Measurements from ENCODE around the gene LOXL1.

Gene LOXL1

DNA sequence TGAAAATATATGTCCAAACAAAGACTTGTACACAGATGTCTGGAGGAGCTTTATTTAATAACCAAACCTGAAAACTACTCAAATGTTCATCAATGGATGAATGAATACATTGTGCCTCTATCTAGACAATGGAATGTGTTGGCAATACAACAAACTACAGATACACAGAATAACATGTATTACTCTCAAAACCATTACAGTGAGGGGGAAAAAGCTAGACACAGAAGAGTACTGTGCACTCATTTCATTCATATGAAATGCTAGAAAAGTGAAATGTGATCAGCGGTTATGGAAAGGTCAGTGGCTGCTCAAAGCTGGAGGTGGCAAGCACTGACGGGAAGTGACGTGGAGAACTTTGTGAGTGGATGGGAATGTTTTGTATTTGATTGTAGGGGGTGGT, 52.6 kb downstream of the LOXL1 start:
- DNase-seq (ENCODE audit: low spot score), result no peak

DNA sequence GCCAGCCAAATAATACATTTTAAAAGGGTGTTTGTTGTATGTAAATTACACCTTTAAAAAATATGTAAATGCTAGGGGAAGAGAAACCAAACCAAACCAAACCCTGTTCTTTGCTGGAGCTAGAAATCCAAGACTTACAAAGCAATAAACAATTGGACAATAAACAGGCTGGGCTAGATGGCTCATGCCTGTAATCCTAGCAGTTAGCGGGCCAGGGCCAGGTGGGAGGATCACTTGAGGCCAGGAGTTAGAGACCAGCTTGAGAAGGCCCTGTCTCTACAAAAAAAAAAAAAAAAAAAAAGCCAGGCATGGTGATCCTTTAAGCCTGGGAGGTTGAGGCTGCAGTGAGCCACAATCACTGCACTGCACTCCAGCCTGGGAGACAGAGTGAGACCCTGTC, 53.4 kb downstream of the LOXL1 start:
- DNase-seq (ENCODE audit: low spot score), result no peak

DNA sequence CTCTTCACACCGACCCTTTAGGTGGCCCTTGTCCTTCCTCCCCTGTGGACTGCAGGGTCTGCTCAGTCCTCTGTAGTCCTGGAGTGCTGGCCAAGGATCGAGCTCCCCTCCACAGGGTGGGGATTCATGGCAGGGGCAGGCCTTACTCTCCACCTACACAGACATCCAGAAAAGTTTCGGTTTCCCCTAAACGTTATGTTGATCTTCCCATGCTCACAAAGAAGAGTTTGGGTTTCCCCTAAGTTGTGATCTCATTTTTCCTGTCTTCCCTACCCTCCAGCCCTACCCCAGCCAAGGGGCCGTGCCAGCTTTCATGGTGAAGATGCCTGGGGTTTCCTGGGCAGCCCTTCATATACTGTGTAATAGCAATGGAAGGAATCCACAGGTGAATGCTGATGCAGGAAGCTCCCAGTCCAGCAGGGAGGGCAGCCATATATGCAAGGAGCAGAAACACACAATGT, 55.5 kb downstream of the LOXL1 start:
- no peak for DNase-seq (ENCODE audit: low spot score)

DNA sequence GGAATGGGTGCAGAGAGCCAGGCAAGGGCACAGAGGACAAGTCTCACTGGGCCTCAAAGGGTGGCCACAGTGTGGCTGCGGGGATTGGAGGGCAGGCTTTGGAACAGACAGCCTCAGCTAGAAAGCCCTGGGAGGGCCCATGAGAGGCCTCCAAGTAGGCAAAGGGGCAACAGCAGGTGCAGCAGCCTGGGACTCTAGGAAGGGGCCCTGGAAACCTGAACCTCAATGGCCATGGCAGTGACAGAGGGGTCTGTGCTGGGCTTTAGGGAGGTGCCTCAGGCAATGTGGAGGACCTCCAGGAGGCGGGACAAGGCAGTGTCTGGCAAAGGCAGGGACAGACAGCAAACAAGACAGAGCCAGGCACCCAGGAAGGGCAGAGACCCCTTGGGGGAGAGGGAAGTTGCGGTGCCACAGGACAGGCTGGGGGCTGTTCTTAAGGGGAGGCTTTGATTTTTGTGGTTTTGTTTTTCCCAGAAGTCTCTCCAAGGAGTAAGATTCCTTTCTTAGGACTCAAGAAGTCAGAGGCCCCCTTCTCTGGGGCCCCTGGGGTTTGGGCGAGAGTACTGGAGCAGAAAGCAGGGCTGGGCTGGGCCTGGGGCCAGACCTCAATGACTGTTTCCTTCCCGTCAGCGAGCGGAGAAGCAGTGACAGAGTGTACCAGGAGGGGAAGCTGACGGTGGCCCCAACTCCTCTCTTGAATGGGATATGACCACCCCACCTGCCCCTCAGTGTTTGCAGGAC, 56.1 kb downstream of the LOXL1 start:
- peak; percentile 49 for DNase-seq (ENCODE audit: low spot score)

DNA sequence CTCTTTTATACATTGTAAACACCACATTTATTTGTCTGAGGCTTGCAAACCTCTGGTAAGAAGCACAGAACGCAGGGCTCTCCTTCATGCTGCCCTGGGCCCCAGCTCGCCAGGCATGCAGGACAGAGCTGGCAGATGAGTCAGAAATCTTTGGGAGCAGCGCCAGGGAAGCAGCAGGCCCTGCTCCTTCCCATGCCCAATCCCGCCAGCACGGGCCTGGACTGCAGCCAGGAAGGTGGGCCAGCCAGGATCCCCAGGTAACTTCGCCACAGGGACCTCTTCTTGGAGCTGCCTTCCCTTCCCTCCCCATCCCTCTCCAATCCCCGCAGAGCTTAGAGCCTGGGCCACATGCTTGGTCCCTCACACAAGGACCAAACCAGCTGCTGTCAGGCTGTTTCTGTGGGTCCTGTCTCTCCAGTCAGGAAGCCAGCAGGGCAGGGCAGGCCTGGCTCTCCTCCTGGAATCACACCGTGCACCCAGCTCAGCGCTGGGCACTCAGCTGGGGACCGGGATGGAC, 57.0 kb downstream of the LOXL1 start:
- no peak for DNase-seq (ENCODE audit: low spot score)

DNA sequence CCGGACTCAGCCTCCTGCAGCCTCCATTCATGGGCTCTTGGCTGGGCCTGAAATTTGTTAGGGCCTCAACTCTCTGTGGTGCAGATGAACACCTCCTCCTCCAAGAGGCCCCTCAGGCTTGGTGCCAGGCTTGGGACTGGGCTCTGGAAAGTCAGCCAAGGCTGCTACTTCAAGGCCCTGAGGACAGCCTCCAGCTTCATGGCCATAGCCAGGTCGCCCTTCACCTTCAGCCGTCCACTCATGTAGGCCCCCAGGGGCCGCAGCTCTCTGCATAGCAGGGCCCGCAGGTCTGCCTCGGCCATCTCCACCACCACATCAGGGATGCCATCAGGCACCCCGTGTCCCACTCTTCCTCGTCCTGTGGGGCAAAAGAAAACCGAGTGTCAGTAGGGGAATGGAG, 57.5 kb downstream of the LOXL1 start:
- no peak for DNase-seq (ENCODE audit: low spot score)

DNA sequence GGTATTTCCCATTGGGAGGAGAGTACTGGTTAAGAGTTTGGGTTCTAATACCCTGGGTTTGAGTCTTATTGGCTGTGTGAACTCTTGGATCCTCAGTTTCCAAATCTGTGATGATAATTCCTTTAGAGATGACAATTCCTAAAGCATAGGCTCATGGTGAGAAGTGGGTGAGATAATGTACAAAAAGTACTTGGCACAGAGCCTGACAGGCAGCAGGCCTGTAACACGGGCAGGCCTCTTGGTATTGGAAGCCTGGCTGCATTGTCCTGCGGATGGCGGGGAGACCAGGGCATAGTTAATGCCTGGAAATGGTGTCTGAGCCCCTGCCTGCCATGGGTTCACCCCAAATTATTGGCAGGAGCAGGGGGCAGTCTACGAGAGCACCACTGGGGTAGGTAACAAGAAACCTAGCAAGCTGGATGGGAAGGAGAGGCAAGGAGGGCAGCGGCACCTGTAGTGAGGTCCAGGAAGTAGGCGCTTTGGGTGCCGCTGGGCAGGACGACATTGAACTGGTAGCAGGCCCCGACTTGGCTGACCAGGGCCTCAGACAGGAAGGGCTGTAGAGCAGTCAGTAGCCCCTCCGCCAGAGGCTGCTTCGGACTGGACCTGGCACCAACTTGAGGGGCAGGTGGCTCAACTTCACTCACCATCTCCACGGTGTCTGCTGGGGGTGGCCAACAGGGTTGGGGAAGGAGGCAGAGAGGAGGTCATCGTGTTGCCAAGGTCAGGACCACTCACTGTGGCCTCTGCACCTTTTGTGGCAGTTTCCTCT, 58.1 kb downstream of the LOXL1 start:
- DNase-seq (ENCODE audit: low spot score), result no peak

DNA sequence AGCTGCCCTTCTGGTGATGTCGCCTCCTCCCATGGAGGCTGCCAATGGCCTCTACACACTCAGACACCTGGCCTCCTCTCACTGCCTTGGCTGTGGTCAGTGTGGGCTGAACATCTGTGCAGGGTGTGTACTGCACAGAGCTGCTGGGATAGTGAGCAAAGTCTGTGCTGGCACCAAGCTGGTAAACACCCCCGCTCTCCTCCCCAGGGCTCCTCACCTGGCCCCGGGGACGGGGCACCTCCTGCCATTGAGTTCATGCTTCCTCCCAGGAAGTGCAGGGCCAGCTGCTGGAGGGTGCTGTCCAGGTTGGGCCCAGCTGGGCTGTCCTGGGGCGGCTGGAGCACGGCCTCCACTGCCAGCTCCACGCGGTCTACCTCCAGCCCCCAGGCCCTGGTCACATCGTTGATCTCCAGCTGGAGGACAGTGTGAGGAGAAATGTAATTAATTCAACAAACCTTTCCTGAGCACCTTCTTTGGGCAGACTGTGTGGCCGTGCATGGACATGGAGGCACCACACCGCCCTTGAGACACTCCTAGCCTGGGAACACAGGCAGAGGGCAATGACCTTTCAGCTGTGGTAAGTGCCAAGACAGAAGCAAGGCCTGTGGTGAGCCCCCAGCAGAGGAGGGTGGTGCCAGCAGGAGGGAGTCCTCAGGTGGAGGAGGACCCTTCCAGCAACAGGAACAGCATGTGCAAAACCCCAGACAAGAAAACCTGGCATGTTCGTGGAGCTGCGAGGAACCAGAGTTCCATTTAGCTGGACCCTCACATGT, 59.0 kb downstream of the LOXL1 start:
- DNase-seq (ENCODE audit: low spot score), result no peak

DNA sequence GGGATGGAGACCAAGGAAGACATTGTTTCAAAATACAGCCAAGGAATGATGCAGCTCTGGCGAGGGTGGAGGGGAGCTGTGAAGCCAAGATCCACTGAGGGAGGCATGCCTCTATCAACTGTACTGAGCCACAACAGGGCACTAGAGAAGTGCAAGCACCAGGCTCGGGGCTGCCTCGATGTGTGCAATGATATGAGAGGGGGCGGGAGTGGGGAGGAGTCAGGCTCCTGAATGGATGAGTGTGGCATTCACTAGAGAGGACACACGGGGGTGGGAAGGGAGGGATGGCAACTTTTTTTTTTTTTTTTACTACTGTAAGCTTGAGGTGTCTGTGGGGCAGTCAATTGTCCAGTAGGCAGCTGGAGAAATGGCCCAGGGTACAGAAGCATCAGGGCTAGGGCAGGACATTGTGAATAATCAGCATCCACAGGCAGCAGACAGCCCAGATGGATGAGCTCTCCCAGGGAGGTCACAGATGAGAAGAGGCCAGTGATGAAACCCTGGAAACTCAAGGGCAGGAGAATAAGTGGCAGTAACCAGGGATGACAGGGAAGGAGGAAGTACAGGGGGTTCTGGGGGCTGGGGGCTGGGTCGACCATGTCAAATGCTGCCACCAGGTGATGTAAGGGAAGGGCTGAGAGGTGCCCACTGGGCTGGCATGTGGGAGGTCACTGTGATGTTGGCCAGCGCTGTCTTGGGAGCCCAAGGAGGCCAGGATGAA, 60.0 kb downstream of the LOXL1 start:
- DNase-seq (ENCODE audit: low spot score), result no peak

DNA sequence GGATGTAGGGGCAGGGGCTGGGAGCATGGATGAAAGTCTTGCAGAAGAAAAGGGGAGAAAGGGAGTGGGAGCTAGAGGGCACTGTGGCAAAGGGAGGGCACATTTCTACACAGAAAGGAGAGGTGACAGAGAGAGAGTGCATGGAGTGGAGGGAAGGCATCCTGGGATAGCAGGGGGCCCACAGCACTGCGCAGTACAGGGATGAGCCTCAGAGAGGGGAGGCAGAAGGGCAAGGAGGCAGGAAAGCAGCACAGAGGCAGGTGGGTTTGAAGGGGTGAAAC, 60.5 kb downstream of the LOXL1 start:
- no peak for DNase-seq (ENCODE audit: low spot score)

DNA sequence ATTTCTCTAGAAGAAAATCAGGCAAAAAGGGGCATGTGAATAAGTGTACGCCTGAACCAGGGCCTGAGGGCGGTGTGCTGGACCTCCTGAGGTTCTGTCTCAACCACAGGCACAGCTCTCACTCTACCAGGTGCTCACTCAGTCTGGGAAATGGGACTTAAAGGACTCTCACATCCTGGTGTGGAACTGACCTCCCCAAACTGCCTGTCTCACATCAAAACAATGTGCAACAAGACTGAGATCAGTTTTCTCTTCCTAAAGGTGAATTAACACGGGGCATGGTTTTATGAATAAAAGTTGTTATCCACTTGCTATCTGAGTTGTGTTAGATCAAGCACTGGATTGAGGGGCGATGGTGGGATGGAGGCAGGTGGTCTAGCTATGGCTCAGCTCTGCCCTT, 61.0 kb downstream of the LOXL1 start:
- no peak for DNase-seq (ENCODE audit: low spot score)

DNA sequence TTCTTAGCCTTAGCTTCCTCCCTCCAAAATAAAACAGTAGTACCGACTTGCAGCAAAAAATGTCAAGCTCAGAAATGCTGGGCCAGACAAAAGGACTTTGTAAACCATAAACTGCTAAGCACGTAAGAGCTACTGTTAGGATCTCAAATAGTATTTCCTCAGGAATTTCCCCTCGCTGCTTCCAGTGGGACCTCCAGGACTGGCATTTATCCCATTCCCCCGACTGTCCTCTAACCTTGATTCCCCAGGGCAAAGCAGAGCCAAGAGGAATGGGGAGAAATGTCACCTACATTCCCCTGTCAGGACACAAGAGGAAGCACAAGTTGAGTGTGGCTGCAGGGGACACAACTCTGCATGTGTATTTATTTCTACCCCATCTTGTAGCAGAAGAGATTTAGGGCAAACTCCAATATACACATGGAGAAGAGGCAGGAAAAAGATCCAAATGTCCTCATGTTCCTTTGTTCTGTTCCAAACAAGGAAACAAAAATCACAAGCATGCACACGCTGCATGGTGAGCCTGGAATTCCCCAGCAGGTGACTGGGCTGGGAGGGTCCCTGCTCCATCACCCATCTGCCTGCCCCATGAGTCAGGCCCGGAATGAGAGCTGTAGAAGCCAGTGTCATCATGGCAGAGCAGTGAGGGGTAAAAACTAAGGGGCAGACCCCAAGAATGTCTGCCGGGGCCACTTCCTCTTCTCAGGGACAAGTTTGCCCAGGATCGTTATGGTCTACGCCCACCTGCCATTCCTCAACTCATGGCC, 61.6 kb downstream of the LOXL1 start:
- no peak for DNase-seq (ENCODE audit: low spot score)

DNA sequence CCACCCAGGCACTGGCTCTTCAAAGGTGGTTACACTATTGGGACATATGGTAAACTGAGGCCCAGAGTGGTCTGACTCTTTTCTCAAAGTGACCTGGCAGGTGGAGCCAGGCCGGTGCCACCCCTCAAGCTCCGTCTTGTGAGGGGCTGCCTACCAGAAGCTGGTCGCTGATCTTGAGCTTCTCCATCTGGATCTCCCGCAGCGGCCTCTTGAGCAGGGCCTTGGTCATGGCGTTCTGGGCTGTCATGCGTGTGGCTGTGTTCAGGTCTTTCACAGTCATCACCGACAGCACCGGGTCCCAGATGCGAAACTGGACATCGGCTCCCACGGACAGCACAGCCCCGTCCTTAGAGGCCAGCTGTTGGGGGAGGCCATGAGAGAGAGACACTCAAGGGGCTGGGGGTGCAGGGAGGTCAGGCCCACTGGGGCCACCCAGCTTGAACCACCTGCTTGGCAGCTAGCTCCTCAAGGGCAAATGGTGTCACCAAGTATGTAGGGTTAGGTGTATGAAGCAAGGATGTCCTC, 62.2 kb downstream of the LOXL1 start:
- DNase-seq (ENCODE audit: low spot score), result no peak

DNA sequence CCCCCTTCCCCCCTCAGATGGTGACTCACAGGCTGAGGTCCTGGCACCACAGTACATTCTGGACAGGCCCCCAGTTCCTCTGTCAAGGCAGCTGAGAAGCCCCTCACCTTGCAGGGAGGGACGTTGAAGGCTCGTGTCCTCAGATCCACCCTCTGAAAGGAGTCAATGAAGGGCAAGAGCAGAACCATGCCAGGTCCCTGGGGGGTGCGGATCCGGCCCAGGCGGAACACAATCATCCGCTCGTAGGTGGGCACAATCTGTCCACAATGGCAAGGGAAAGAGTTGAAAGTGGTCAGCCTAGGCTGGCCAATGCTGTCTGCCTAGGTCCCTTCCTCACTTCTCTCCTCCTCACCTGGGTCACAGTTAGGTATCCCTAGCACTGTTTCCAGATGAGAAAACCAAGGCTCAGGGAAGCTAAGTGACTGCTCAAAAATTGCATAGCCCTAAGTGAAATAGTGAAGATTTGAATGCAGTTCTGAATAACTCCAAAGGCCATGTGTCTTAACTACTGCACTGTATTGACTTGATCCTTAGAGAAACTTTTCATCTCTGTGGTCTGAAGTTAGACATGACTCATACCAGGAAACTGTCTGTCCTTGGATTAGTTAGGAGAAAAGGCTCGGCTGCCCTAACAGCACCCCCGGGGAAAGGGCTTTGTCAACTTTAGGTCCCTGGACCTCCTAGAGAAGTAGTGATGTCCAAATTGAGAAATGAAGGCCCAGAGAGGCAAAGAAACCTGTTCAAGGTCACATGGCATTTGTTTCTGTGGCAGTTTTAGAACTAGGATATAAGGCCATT, 62.9 kb downstream of the LOXL1 start:
- no peak for DNase-seq (ENCODE audit: low spot score)

DNA sequence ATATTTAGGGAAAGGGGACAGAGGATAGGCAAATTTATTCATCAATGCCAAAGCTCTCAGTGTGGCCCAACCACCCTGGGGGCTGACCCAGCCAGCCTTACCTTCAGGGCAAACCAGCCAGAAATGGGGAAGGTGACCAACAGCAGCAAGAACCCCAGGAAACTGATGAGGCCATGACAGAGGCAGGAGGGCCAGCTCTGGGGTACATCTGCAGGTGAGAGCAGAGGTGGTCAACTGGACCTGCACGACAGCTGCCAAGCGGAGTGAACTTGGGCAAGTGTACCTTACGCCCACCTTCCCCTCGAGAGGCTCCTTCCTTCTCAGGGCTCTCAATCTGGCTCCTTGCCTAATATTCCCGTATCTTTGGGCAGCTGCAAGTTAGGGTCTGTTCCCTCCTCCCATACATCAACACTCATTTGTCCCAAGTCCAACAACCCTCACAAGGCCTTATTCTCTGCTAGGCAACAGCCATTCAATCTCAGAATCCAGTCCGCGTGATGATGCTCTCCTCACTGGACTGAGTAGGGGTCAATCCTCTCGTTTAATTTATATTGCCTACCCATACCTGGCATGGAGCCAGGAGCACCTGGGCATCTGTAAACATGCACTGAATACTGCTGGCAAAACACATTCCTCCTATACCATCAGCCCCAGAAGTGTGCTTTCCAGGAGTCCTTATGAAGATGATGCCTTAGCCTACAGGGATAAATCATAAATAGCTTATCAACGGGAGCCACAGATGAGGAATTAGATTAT, 64.2 kb downstream of the LOXL1 start:
- DNase-seq (ENCODE audit: low spot score), result no peak

DNA sequence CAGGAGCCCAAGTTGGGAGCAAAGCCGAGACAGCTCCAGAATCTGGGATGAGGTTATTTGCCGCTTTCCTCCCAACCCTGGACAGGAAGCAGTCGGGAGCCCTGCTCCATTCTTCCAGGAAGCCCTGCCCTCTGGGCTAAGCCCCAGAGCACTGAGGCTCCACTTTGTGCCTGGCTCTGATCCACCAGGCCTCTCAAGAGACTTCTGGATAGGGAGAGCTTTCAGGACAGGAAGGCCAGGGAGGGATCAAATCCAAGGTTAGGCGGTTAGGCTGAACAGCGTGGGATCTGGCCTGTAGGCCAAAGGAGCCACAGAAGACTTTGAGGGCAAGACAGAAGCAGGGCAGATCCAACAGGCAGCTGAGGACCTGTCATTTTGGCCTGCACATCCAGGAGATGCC, 65.0 kb downstream of the LOXL1 start:
- DNase-seq (ENCODE audit: low spot score), result peak; percentile 49

DNA sequence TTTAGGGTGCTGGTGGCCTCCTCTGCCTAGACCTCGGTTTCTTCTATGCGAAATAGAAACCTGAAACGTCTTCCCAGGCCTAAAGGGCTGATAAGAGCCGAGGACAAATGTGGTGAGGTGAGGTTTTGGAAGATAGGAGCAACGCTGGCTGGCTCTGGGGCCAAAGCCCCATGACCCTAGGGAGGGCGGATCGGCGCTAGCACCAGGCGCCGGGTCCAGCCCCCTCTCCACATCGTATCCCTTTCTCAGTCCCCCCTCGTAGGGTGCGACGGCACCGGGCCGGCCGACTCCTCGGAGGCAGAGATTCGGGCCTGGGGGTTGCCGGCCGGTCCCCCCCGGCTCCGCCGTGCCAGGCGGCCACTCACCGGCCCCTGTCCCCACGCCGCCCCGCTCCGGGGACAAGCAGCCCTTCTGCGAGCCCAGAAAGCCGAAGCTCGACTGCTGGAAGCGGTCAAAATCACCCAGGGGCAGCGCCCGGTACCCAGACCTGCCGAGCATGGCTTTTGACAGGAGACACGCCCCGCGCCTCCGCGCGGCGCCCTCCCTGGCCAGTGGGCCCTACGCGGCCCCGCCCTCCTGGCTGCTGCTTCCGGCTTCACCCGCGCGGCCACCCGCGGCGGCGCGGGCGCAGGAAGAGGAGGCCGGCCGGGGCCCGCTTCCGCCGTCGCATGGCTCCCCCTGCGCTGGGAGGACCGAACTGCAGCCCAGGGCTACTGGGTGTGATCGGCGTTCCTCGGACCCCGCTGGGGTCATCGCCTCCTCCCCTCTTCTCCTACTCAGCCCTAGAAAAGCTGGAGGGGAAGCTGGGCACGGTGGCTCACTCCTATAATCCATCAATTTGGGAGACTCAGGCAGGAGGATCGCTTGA, 65.7 kb downstream of the LOXL1 start, which contains the start of gene STOML1:
Gene STOML1, minus strand, starts transcription at position 570 of the 868 bp plus-strand sequence. Its CDS starts 72 bp downstream, at position 498.
- peak; percentile 90 for DNase-seq (ENCODE audit: low spot score)

DNA sequence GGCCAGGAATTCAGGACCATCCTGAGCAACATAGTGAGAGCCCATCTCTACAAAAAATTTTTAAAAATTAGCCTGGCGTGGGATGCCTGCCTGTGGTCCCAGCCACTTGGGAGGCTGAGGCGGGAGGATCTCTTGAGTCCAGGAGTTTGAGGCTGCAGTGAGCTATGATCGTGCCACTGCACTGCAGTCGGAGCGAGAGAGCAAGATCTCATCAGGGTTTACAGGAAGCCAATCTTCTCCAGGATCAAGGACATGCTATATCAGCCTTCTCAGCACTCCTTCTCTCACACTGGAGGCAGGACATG, 66.3 kb downstream of the LOXL1 start:
- no peak for DNase-seq (ENCODE audit: low spot score)
